Ureter (tissue), 1 donor: Measurements from ENCODE around the gene THAP8. TPM values are rescaled to one million over a fixed set of nuclear protein-coding genes. Genes with fewer than 3 reads are reported as not detected.
A peak's percentile ranks its signal among the peaks of the same experiment; 100 is the strongest.
"Not testable (repeated sequence)": the region's sequence is repeated elsewhere in the genome, so short reads cannot be mapped to it uniquely, and the experiment has no call there.

ENCODE experiments used
- DNase-seq: peaks from one replicate; pipeline ENCODE4 v3.0.0-alpha.2; 2020; ENCODE audit warnings: low spot score
- total RNA-seq: library from RNA; stranded (reverse); gene quantifications from one replicate; pipeline ENCODE4 v1.2.4, GENCODE V29; 2023
- donor health status: DM: yes; HTN: yes; CAD: no.

The THAP8 gene
- total RNA-seq, 1 donor from 2014 or later = 3.8 TPM

DNA sequence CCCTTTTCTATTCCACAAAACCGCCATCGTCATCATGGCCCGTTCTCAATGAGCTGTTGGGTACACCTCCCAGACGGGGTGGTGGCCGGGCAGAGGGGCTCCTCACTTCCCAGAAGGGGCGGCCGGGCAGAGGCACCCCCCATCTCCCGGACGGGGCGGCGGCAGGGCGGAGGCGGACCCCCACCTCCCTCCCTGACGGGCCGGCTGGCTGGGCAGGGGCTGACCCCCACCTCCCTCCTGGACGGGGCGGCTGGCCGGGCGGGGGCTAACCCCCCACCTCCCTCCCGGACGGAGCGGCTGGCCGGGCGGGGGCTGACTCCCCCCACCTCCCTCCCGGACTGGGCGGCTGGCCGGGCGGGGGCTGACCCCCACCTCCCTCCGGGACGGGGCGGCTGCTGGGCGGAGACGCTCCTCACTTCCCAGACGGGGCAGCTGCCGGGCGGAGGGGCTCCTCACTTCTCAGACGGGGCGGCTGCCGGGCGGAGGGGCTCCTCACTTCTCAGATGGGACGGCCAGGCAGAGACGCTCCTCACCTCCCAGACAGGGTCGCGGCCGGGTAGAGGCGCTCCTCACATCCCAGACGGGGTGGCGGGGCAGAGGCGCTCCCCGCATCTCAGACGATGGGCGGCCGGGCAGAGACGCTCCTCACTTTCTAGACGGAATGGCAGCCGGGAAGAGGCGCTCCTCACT is 14.9 kb upstream of the THAP8 start:
- not testable (repeated sequence) for DNase-seq

DNA sequence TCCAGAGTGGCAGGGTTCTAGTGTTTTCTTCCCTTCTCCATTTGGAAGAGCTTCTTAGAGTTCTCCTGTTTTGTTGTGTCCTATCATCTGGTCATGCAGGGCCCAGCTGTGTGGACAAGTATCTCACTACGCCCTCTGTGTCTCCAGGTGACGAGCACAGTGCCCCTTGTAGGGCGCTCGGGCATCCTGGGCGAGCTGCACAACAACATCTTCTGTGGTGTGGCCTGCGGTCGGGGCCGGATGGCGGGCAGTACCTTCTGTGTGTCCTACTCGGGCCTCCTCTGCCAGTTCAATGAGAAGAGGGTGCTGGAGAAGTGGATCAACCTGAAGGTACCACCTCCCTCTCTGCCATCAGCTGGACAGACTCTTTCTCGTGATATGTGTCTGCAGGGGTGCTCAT is 13.6 kb upstream of the THAP8 start:
- DNase-seq = no peak

DNA sequence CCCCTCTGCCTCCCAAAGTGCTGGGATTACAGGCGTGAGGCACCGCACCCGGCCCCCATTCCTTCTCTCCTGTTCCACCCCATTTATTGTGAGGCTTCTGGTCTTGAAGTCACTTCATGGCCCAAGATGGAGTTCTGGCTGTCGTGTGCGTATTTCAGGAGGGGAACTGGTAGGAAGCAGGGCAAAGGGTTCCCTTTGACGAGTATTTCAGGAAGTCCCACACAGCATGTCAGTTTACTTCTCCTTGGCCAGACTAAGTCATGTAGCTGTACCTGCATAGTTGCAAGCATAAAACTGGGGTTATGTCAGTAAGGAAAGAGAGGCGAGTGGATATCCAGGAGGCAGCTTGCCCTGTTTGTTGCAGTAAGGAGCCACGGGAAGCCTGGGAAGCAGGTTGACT is 10.7 kb upstream of the THAP8 start:
- DNase-seq = no peak

DNA sequence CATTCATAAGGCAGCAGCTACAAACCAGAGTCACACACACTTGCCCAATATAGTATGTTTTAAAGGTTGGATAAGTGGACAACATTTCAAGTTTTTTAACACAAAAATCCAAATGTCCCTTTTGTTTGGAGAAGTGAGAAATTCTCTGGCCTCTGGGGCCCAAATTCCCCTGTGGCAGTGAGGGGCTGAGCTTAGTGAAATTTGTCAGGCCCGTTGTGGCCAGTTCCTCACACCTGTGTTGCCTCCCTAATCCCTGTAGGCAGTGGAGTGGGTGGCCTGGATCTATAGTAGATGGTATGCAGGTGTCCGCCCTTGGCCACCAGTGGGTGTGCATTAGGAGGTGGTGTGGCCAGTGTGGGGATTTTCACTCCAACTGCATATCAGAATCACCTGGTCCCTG is 7.3 kb upstream of the THAP8 start:
- no peak for DNase-seq

DNA sequence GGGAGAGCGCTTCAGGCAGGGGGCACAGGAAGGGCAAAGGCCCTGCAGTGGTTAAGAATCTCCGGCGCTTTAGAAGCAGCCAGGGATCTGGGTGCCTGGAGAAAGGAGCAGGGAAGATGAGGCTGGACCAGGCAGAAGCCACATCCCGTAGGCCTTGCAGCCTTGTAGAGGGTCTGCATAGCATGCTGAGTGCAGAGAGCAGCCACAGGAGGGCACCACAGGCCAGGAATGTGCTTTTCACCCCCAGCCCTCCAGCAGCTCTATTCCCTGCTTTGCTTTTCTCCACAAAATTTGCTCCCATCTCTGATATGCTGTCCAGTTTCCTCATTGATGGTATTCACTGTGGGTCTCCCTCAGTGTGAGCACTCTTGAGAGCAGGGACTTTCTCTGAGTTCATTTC is 6.3 kb upstream of the THAP8 start:
- DNase-seq = no peak

DNA sequence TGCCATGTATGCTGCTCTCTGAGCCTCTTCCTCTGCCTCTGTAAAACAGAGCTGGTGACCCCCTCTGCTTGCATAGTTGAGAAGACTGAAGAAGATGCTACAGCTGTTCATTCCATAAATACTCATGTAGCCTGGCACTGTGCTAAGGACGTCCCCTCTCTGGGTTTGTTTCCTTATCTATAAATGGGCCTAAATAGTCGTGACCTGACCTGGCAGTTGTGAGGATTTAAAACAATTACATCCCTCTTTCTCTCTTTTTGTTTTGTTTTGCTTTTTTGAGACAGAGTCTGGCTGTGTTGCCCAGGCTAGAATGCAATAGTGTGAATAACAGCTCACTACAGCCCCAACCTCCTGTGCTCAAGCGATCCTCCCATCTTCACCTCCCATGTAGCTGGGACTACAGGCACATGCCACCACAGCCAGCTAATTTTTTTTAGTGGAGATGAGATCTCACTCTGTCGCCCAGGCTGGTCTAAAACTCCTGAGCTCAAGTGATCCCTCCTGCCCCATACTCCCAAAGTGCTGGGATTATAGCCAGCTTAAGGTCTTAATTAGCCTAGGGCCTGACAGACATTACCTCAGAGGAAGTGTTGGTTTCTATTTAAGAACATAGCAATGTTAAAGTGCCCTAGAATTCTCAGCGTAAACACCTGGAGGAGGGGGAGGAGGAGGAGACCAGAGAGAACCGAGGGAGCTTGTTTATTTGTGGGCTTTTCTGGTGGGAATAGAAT is 5.3 kb upstream of the THAP8 start:
- DNase-seq = no peak

DNA sequence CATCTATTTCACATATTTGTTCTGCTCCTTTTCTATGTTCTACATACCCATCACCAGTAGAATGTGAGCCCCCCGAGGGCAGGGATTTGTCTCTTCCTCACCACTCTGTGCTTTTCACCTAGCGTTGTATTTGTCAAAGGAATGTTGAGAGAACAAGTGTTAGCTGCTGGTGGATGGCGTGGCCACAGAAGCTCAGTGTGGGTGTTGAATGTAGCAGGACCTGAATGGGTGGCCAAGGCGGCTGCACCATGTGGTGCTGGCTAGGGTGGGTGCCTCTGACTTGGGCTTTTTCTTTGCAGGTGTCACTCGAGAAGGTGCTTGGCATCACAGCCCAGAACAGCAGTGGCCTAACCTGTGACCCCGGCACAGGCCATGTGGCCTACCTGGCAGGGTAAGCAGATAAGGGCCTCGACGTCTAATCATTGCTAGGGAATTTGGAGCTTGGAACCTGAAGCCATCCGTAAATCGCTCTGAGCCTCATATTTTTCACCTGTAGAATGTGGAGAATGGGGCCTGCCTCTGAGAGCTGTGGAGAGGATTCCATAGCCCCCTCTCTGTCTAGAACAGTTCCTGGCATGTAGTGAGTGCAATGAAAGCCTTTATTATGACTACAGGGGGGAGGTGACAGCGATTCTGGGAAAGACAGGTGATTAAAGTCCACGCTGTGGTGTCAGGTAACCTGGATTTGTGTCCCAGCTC is 4.5 kb upstream of the THAP8 start:
- no peak for DNase-seq

DNA sequence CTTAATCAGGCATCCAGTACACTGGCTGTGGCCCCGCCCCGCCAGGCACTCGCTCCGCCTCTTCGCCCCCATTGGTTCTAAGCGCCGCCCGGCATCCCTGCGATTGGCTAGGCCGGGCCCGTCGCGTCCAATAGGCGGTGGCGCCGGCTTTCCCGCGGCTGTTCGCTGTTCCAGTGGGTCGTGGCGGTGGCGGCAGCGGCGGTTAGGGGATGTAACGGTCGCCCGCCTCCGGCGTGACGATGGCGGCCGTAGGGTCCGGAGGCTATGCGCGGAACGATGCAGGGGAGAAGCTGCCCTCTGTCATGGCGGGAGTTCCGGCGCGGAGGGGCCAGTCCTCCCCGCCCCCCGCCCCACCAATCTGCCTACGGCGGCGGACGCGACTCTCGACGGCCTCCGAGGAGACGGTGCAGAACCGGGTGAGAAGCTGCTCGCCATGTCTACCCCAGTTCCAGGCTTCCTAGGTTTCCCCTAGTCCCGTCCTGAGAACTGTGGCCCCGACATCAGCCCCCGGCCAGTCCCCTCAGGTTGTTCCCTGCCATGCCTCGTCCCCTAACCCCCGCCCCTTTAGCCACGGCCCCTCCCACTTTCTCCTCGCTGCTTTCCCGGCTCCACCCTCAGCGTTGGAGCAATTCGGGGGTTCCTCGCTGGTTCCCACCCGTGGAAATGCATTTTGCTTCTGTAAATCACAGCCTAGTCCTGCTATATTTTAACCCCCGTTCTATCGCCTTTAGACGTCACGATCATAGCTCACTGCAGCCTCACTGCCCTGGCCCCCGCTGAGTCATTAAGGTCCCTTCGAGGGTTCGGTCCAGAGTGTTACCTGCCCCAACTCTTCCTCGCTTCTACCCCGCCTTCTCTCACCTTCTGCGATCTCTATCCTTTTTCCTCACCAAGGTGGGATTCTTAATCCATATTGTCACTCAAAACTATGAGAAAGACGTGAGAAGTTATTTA is 925 bp upstream of the THAP8 start, which contains the start of gene WDR62:
Gene WDR62, plus strand, starts transcription at position 165 of the 954 bp plus-strand sequence. Its CDS starts 75 bp downstream, at position 240.
- peak; percentile 94 for DNase-seq

DNA sequence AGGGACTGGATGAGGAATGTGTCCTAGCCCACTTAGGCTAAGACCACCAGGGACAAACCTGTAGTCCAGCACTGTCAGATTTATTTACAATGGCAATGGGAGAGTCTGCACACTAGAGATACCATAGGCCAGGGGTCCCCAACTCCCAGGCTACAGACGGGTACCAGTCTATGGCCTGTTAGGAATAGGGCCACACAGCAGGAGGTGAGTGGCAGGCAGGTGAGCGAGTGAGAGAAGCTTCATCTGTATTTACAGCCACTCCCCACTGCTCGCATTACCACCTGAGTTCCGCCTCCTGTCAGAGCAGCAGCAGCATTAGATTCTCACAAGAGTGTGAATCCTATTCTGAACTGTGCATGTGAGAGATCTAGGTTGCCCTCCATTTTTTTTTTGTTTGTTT is 2.4 kb downstream of the THAP8 start:
- no peak for DNase-seq

DNA sequence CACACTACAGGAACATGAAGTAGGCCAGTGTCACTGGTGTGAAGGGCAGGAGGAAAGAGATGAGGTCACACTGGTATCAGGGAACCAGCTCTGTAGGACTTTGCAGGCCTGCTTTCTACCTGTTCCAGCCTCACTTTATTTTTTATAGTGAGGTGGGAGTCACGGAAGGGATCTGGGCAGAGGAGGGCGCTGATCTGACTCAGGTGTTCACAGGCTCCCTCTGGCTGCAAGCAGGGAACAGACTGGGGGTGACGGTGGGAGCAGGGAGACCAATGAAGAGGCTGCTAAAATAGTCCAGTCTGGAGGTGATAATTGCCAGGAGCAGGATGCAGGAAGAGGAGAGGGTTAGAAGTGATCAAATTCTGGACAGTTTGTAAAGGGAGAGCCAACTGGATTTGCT is 2.8 kb downstream of the THAP8 start:
- no peak for DNase-seq

DNA sequence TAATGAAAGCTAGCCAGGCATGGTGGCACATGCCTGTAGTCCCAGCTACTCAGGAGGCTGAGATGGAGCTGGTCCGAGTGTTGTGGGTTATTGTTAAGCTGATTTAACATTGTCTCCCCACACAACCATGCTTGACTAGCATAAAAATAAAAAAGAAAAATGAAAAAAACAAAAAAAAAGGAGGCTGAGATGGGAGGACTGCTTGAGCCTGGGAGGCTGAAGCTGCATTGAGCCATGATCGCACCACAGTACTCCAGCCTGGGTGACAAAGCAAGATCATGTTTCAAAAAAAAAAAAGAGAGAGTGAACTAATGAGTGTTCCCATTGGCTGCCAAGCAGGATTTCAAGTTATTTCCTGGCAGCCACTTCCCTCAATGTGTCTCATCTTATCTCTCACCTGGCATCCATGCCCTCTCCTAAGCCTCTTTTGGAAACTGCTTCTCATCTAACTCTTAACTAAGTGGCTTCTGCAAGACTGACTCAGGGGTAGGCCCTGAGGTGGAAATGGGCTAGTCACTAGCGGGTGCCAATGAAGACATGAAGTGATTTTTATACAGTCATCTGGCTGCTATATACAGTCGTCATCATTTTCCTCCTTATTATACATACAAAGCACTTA is 4.9 kb downstream of the THAP8 start:
- no peak for DNase-seq

DNA sequence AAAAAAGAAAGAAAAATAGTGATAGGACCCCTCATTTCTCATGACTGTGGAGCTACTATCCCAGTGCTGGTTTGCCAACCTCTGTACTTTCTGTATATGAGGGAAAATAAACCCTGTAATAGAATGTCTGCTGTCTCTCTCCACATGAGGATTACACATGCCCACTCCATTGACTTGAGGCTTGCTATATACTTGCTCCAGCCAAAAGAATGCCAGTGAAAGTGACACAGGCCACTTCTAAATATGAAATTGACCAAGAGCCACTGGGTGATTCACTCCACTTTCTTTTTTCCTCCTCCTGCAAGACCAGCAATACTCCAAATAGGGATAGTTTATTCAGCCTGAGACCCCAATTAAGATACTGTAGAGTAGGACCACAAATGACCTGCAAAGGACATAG is 6.2 kb downstream of the THAP8 start:
- no peak for DNase-seq

DNA sequence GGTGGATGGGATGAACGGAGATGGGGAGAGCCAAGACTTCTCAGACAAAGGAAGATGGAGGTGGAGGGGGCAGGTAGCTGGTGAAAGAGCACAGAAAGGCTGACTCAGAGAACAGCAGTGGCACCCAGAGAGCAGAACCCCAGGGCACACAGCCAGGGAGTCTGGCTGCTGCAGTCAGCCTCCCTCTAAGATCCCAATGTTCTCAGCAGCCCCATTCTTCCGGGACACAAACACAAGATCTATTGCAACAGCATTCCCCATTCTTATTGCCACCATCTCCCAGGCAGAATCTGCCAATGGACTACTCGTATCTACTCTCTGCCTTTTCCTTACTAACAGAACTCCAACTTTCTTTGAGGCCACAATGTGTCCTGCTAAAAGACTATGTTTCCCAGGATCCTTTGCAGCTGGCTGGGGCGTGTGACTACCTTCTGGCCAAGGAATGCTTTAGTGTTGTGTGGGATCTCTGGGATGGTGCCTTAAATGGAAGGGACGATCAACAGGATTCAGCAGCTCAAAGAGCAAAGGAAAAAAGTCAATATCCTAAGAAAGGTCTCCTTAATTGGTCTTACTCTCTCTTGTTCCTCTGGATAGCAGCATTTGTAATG is 7.5 kb downstream of the THAP8 start:
- DNase-seq = no peak

DNA sequence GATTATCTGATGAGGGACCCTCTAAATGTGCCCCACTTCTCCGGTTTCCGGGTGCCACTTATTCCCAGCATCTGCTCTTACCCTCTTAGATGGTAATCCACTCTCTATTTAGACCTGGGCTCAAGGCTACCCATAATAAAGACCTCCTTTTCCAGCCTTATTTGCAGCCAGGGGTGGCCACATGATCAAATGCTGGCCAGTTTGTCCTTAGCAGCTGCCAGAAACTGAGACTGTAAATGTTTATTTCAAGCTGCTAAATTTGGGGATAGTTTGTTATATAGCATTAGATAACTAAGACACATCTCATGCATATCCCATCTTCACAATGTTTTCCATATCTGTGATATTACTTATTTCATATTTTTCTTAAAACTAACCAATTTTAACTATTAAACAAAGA is 10.1 kb downstream of the THAP8 start:
- DNase-seq = no peak

DNA sequence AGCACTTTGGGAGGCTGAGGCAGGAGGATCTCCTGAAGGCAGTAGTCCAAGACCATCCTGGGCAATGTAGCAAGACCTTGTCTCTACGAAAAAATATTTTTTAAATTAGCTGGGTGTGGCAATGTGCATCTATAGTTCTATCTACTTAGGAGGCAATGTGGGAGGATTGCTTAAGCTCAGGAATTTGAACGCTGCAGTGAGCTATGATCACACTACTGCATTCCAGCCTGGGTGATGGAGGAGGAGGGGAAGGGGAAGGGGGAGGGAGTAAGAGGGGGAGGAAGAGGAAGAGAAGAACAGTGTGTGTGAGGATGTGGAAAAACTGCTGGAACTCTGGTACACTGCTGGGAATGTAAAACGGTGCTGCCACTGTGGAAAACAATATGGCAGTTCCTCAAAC is 12.3 kb downstream of the THAP8 start:
- no peak for DNase-seq

DNA sequence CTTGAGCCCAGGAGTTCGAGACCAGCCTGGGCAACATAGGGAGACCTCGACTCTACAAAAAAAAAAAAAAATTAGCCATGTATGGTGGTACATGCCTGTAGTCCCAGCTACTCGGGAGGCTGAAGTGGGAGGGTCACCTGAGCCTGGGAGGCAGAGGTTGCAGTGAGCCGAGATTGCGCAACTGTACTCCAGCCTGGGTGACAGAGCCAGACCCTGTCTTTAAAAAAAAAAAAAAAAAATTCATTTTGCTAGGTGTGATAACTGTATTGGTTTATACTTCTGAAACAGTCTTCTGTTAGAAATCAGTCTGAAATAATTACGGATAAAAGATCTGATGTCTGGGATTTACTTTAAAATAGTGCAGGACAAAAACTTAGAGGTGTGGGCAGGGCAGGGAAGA is 13.0 kb downstream of the THAP8 start:
- DNase-seq = not testable (repeated sequence)

DNA sequence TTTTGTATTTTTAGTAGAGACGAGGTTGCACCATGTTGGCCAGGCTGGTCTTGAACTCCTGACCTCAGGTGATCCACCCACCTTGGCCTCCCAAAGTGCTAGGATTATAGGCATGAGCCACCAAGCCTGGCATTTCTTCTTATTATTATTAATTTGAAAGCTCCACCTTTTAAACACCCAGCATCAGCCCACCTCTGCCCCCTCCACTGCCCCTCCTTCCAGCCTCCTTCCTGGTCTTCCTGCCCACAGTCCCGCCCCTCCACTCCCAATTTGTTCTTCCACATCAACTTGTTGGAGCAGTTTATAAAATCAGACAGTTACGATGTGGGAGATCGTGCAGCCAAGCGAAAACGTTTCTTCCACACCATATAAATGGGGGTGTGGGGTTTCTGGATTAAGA is 13.6 kb downstream of the THAP8 start:
- DNase-seq = no peak

DNA sequence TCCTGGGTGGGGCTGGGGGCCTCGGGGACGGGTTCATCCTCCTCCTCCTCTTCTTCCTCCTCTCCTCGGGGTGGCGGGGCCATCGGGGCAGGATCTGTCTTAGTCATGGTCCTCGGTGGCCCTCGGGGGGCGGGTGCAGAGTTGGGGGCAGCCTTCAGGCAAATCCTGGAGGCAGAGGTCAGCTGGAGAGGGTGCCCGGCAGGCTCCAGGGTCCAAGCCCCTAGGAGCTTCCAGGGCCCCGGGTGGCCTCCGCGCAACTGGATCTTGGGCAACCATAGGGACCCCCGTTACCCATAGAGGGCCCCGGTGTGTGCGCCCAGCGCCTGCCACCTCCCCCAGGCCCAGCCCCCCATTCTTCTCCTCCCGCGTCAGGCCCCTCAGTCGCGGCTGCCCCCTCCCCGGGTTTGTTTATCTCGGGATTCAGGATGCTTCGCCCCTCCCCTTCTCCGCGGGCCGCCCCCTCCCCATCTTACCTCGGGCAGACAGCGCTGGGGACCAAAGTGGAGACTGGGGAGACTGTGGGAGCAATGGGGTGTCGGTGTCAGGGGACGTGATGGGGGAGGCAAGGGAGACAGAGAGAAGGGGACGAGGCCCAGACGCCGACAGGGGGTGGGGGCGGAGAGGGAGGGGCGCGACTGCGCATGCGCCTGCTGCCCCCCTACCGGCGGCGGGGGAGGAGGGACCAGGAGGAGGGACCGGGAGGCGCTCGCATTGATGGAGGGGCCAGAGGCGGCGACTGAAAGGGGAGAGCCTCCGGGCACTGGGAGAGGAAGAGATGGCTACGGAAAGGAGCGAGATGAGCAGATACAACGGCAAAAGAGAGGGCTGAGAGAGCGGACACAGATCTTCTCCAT is 21.6 kb downstream of the THAP8 start, which contains the start of gene CLIP3:
Gene CLIP3, minus strand, starts transcription at position 623 of the 854 bp plus-strand sequence. Its CDS starts 516 bp downstream, at position 107.
- peak; percentile 73 for DNase-seq

DNA sequence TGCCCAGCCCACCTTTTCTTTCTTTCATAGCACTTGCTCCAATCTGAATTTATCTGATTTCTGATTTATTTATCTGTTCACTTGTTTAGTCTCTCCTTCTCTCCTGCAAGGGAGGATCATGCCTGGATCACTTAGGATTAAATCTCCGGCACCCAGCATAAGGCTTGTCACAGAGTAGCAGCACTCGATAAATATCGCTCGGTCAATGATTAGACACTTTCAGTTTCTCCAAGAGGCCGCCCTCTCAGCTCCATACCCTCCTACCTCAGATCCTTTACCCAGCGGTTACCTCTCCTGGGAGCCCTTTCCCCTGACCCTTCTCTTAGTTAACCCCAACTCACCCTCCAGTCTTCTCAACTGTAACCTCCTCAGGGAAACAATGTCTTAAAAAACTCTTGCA is 22.8 kb downstream of the THAP8 start:
- DNase-seq = no peak
